ENCODE measurements around the gene TEX22.

TEX22 gene

DNA sequence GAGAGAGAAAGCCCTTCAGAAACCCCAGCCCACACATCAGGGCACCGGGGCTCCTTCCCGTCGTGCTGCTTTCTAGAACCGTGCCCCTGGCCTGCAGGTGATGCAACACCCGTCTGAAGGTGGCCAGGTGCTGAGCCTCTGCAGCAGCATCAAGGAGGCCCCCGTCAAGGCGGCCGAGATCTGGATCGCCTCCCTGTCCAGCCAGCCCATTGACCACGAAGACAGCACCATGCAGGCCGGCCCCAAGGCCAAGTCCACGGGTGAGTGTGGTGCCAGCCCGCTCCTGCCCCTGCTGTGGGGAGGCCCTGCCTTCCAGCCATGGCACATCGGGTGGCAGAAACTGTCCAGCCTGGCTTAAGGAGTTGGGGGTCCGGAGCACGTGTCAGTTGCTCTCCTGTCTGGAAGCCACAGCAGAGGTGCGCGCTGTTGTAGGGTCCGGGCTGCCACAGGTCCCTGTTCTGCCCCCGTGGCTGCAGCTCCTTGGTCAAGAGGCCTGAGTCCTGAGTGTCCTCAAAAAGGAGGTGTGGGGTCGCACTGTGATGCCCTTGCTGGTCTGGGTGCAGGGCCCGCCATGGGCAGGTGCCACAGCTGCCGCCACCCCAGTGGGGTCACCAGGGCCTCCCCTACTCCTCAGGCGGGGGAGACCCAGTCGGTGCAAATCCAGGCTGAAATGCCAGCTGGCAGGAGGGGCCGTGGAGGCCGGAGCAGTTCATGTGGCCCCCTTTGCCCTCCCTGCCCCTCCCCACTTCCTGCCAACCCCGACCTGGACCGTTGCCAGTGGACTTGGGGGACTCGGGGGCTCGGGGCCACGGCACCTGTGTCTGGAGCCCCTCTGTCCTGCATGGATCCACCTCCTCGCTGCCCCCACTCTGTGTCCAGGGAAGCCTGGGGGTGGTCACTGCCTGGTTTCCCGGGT lies 31.0 kb upstream of the TEX22 start:
- DNase-seq = no peak

DNA sequence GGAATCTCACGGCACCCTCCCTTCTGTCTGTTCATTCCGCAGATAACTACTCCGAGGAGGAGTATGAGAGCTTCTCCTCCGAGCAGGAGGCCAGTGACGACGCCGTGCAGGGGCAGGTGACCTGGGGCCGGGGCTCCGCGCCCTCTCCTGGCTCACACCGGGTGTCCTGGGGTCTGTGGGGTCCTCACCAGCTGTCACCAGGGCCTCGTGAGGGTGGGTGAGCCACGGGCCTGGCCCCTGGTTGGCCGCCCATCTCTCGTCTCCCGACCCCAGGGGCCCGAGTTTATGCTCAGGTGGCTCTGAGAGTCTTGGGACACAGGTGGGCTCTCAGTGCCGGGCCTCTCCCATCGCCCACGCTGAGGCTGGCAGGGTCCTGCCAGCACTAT lies 30.3 kb upstream of the TEX22 start:
- DNase-seq = no peak

DNA sequence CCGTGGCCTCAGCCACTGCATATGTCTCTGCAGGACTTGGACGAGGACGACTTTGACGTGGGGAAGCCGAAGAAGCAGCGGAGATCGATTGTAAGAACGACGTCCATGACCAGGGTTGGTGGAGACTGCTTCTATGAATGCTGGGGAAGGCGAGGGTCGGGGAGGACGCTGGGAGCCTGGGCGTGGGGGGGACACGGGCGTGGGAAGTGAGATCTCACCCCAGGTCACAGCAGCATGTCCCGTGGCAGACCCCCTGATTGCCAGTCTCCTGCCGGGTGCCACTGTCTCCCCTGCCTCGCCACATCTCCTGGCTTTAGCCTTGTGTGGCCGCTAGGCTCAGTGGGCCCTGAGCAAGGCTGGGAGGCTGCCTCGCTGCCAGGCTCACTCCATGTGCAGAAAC lies 29.9 kb upstream of the TEX22 start:
- no peak for DNase-seq

DNA sequence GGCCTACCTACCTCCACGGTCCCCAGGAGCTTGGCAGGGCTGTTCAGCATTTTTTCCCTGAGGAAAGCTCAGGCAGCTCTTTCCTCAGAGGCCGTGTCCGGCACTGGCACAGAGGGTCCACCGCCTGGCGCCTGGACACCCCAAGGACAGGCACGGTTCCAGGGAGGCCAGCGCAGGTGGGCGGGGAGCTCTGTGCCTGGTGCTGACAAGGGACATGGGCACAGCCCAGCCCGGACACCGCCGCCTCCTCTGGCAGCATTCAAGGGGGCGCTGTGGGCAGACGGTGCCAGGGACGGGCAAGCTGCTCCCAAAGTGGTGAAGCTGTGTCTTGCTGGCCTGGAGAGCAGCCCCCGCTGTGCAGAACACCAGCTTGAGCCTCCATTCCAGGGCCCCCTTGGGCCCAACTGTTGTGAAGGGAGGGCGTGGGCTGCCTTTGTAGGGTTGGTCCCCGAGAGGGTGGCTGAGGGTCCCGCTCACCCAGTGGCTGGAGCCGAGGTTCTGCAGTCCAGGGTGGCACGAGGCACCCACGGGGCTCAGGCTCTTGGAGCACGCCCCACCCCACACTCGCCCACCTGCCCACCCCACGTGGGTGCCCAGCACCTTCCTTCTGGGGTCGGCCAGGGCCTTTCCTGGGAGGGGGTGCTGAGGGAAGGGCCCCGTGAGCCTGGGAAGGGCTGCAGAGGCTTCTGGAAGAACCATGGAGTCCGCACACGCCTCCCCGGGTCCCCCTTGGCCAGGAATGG lies 29.3 kb upstream of the TEX22 start:
- no peak for DNase-seq

DNA sequence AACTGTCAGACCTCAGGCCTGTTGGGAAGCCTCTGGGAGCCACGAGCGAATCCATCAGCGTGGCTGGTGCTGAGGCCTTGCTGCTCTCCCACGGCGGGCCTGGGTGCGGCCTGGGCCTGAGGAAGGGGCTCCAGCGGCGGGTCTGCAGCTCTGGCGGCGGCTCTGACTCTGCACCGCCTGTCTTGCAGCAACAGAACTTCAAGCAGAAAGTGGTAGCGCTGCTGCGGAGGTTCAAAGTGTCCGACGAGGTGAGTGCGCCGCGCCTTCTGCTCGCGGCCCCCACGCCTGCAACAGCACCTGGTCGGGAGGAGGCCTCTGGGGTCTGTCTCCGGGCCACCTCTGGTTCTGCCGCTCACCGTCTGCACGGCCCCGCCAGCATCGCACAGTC lies 28.7 kb upstream of the TEX22 start:
- no peak for DNase-seq

DNA sequence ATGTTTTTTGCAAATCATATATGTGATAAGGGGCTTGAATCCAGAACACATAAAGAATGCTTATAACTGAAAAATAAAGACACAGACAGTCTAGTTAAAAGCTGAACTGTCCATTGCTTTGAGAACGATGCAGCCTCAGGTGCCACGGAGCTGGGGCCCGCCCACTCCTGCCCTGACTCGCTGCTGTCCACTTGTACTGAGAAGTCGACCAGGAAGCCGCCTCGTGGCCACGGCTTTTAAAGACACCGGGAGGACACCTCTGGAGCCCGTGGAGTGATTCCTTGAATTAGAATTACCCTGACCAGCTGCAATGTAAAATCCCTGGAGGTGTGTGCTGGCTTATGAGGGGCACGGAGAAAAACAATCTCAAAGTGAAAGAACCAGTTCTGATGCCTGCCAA lies 23.9 kb upstream of the TEX22 start:
- DNase-seq = no peak

DNA sequence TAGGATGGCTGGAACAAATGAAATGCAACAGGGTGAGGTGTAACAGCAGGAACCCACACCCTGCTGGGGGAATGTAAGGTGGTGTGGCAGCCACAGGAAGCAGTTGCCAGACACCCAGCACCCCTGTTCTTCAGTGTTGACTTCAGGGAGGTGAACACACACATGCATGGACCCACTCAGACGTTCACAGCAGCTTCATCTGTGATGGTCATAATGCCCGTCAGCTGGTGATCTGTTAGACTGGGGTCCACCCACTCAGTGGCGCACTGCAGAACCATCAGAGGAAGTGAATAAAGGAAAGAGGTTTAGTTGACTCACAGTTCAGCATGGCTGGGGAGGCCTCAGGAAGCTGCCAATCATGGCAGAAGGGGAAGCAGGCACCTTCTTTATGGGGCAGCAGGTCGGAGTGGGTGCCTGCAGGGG lies 22.7 kb upstream of the TEX22 start:
- DNase-seq = no peak

DNA sequence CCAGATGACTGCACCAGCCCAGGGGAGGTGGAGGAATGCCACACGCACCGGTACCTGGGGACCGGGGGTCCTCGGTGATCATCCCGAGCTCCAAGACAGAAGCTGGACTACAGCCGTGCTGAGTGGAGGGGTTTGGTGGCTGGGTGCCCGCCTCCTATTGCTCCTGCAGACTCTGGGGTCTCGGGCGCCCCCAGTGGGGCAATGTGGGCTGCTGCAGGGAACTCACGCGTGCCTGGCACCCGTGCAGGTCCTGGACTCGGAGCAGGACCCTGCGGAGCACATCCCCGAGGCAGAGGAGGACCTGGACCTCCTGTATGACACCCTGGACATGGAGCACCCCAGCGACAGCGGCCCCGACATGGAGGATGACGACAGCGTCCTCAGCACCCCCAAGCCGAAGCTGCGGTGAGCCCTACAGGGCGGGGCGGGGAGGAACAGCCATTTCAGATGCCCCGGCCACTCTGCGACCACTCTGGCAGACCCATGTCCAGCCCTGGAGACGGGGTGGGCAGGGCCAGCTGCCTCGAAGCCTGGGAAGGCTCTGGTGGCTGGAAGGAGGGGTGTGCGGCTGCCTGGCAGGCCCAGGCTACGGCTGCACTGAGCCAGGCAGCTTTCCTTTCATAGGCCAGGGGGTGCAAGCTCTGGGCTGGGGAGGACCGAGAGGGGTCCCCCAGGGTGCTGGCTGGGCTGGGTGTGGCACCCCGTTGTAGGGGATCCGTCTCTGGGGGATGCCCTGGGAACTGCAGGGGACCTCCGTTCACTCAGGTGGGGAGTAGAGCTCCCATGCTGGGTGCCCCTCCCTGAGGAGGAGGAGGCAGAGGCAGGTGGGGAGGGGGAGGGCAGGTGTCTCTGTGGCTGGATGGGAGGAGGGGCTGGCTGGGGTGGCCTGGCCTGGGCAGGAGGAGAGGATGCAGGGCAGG lies 21.6 kb upstream of the TEX22 start:
- no peak for DNase-seq

DNA sequence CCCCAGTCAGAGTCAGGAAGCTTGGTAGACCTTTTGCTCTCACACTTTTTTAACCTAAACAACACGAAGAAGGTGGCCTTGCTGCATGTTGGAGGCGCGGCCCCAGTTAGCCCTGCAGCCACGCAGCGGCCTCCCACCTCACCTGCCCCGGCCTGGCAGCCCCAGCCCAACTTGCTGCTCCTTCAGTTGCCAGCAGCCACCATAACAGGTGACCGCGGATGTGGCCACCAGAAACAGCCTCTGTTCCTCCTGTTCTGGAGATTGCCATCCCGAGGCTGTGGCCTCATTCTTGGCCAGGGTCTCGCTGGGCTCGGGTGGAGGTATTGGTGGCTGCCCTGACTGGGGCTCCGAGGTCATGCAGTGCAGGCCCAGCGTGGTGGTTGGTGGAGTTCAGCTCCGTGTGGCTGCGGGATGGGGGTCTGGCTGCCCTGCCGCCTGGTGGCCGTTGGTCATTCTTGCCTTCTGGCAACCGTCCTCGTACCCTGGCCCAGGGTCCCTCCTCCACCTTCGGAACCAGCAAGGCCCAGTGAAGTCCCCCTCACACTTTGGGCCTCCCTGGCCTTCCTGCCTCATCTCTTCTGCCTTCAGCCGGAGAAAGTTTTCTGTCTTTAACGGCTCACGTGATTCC lies 20.7 kb upstream of the TEX22 start:
- DNase-seq = no peak

DNA sequence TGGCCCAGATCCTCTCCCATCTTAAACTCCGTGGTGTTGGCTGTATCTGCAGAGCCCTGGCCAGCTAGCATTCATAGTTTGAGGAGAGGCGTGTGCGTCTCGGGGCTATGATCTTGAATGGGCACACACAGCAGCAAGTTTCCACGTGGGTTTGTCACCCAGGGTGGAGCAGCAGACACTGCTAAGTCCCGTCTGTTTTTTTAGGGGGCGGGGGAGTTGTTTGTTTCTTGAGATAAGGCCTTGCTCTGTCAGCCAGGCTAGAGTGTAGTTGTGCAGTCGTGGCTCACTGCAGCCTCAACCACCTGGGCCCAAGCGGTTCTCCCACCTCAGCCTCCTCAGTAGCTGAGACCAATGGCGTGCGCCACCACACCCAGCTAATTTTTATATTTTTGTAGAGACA lies 20.1 kb upstream of the TEX22 start:
- no peak for DNase-seq

DNA sequence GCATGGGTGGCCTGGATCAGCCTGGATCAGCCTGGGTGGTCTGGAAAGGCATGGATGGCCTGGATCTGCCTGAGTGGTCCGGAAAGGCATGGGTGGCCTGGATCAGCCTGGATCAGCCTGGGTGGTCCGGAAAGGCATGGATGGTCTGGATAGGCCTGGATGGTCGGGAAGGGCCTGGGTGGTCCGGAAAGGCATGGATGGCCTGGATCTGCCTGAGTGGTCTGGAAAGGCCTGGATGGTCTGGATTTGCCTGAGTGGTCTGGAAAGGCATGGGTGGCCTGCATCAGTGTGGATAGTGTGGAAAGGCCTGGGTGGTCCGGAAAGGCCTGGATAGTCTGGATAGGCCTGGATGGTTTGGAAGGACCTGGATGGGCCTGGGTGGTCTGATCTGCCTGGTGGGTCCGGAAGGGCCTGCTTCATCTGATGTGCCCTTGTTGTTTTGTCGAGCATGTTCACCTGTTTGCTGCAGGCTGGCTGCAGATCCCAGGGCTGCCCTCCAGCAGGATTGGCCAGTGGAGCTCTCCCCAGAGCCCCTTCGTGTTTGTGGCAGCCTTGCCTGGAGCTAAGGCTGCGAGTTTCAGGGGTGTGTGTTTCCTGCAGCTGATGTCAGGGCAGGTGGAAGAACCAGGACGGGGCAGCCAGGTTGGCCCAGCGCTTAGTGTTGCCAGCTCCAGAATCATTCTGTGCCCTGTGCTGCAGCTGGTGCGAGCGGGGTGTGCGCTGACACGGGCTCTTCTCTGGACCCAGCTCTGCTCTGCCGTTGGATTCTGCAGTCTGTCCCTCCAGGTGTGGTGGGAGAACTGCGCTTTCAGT lies 19.3 kb upstream of the TEX22 start:
- no peak for DNase-seq

DNA sequence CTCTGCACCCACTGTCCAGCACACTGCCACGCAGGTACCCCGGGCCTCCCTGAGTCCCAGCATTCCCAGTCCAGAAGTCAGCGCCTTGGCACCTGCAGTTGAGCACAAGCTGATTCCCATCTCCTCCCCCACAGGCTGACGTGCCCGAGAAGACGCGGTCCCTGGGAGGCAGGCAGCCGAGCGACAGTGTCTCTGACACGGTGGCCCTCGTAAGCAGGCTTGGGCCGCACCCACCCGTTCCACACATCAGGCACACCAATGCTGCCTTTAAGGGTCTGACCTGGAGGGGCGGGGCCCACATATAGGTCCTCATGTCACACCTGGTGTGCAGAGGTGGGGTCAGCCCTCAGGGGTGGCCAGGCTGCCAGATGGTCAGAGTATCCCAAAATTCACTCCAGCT lies 18.4 kb upstream of the TEX22 start:
- DNase-seq = no peak

DNA sequence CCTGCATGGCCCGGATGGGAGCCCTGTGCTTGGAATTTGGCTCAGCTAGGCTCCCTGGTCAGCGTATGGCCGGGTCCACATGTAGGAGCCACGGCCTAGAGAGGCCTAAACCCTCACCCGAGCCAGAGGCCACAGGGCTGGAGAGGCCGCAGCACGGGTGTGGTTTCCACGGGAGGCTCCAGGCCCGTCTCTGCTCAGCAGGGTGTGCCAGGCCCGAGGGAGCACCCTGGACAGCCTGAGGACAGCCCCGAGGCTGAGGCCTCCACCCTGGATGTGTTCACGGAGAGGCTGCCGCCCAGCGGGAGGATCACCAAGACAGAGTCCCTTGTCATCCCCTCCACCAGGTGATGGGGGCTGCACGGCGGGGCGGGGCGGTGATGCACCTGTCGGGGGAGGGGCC lies 17.6 kb upstream of the TEX22 start:
- DNase-seq = no peak

DNA sequence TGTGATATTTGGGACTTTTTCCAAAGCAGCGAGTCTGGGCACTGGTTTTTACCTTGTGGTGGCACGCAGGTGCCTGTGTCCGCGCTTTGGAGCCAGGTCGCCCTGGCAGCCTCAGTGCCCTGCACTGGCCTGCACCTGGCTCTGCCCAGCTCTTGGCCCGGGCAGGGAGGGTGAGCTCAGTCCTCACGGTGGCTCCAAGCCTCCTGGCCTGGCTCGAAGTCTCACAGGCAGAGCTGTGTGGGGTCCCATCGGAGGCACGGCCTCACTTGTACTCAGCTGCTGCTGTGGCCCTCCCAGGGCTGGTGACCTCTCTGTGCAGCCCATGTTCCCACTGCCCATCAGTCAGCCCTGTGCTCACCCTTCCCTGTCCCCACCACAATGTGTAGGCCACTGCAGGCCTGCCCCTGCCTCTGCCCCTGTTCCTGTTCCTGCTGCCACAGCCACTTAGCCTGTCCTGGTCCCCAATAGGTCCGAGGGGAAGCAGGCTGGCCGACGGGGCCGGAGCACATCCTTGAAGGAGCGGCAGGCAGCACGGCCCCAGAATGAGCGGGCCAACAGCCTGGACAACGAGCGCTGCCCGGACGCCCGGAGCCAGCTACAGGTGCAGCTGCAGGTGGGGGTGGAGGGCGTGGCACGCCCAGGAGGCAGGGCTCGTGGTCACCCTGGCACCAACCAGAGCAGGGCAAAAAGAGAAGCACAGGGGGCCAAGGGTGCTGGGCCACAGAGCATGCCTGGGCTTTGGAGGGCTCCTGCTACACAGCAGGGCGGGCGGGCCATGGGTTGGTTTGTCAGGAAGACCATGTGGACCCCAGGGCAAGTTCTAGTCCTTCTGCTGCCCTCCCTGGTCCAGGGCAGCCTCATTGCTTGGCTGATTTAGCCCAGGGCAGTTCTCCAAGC lies 16.6 kb upstream of the TEX22 start:
- no peak for DNase-seq

DNA sequence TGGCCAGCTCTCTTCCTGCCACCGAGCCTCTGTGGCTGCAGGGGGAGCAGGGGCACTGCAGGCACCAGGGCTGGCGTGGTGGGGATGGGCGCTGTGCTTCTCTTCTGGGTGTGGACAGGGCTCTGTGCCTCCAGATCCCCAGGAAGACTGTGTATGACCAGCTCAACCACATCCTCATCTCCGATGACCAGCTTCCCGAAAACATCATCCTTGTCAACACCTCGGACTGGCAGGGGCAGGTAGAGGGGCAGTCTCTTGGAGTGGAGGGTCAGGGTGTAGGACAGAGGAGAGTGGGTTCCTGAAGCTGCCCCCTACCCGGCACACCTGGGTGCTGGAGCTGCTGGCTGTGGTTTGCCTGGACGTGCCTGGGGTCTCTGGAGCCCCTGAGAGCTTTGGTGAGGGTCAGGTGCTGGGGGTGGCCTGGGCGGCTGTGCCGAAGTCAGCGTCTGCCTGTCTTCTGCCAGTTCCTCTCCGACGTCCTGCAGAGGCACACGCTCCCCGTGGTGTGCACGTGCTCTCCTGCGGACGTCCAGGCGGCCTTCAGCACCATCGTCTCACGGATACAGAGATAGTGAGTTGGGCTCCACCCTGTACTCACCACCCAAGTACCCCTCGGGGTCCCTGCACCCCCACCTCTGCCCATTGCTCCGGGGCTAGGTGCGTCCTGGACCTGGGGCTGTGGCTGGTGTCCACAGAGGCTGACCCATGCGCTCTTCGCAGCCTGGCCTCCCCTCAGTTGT lies 15.8 kb upstream of the TEX22 start:
- DNase-seq = no peak

DNA sequence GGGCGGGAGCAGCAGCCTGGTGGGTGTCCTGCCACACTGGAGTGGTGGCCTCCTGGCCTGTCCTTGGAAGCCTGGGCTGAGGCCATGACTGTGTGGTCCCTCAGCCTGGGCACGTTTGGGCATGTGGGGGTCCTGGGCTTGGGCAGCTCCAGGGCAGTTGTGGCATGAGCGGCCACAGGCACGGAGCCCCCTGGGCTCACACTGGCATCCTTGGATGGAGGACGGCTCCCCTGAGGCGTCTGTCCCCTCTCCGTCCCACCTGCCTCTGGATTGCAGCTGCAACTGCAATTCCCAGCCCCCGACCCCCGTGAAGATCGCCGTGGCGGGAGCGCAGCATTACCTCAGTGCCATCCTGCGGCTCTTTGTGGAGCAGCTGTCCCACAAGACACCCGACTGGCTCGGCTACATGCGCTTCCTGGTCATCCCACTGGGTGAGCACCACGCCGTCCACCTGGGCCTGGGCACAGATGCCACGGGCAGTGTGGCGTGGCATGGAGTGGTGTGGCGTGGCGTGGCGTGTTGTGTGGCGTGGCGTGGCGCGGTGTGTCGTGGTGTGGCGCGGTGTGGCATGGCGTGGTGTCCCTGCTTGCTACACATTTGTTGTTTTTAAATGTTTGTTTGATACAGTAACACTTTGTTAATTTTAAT lies 15.1 kb upstream of the TEX22 start:
- no peak for DNase-seq

DNA sequence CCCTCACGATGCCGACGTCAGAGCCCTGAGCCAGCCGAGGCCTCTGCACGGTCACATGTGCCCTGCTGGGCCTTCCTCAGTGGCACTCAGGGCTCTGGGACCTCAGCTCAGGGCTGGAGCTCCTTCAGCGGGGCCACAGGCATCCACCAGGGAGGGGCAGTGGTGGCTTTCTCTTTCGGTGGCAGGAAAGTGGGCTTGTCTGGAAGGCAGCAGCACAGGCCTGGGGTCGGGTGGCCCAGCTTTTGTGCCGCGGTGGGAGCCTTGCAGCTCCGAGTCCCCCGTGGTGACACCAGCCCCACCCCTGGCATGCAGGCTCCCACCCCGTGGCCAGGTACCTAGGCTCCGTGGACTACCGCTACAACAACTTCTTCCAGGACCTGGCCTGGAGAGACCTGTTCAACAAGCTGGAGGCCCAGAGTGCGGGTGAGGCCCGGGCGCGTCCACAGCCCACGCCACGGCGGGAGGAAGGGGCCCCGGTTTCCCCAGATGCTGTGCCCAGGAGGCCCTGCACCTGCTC lies 14.2 kb upstream of the TEX22 start:
- no peak for DNase-seq

DNA sequence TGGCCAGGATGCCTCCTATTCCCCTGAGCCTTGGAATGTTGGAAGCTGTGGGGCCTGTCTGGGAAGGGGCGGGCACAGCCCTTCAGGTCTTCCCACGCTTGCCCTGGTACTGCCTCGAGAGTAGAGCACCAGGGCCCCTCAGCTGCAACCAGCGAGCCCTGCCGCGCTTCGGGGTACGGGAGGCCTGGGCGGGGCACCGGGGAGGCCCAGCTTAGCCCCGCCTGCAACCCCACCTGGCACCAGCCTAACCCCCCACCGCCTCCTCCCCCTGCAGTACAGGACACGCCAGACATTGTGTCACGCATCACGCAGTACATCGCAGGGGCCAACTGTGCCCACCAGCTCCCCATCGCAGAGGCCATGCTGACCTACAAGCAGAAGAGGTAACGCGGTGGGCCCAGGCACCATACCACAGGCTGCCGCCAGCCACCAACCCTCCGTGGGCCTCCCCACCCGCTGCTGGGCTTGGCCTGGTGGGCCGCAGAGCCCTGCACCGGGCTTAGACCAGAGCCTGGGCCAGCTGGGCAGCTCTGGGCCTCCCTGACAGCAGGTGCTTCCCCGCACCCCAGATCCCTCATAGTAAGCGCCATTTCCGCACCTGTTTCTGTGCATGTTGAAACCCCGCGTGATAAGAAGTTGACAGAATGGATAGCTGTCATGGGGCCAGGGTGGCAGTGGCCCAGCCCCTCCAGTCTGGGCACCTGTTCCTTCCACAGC lies 13.6 kb upstream of the TEX22 start:
- DNase-seq = no peak

DNA sequence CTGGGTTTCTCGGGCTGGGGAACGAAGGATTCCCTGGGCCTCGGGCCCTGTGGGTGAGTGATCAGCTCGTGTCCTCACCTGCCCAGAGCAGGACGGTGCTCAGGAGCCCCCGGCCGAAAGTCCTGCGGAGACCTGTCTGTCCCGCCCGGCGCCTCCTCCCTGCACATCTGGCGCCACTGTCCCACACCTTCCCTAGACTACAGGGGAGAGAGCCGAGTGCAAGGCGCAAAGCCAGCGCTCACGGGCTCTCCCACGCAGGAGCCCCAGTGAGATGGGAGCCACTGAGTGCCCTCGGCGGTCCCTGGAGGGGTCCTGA lies 13.1 kb upstream of the TEX22 start:
- no peak for DNase-seq
